ENCODE data around the gene MYCBP. TPM values are rescaled to one million over a fixed set of nuclear protein-coding genes. Genes with fewer than 3 reads are reported as not detected.

Gene MYCBP, protein sequence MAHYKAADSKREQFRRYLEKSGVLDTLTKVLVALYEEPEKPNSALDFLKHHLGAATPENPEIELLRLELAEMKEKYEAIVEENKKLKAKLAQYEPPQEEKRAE
- total RNA-seq, result 5.7 and 8.7 TPM in 2 replicates

DNA sequence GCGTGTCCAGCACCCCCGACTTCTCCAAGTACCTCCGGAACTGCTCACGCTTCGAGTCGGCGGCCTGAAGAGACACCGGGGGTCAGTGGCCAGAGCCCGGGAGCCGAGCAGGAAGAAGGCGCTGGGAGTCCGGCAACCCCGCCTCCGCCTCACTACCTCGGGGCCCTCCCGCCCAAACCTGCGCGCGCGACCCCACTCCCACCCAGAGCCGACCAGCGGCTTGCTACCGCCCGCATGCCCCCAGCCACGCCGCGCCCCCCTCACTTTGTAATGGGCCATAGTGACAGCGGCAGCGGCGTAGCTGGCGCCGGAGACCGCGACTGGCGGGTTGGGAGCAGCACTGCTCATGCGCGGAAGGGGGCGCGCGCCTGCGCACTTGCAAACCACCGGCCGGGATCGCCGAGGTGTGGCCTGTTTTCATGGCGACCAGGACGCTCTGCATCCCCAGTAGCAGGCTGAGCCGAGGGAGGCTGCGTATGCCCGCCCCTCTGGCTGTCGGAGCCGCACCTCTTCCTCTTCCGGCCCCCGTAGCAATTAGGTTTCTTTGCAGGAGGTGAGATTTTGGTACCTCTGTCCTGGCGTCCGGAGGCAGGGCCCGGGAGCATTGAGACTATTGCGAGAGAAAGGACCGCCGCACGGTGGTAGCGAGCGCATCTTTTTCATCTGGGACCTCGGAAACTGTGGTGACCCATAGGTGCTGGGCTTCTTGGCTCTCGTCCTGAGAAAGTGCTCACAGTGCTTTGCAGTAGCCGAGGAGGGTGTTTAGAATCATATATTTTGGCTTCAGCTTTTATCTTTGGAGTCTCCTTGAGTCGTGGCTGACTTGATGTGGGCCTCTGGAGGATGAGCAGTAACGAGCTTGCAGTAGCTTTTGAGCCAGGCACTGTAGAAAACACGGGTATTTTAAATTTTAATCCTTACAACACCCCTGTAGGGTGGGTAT lies at the start of gene MYCBP:
TSS of gene MYCBP (minus strand) at position 322 of the 943 bp plus-strand sequence. CDS start at position 279, 43 bp downstream.

DNA sequence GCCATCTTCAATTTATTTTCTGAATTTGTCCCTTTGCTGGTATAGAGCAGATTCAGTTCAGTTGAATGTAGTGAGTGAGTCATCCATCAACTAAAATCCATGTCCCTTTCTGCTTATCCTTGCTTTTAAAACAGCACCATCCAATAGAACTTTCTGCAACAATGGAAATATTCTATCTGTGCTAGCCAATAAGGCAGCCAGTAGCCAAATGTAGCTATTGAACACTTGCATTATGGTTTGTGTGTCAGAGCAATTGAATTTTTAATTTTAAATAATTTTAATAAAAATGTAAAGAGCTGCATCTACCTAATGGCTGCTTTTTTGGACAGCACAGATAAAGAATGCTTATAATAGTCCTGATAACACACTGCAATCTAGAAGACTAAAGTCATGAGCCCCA lies 8.3 kb upstream of the MYCBP start, which contains the start of gene GJA9:
TSS of gene GJA9 (minus strand) at position 101 of the 400 bp plus-strand sequence. CDS start 5,489 bp downstream, outside the sequence.

DNA sequence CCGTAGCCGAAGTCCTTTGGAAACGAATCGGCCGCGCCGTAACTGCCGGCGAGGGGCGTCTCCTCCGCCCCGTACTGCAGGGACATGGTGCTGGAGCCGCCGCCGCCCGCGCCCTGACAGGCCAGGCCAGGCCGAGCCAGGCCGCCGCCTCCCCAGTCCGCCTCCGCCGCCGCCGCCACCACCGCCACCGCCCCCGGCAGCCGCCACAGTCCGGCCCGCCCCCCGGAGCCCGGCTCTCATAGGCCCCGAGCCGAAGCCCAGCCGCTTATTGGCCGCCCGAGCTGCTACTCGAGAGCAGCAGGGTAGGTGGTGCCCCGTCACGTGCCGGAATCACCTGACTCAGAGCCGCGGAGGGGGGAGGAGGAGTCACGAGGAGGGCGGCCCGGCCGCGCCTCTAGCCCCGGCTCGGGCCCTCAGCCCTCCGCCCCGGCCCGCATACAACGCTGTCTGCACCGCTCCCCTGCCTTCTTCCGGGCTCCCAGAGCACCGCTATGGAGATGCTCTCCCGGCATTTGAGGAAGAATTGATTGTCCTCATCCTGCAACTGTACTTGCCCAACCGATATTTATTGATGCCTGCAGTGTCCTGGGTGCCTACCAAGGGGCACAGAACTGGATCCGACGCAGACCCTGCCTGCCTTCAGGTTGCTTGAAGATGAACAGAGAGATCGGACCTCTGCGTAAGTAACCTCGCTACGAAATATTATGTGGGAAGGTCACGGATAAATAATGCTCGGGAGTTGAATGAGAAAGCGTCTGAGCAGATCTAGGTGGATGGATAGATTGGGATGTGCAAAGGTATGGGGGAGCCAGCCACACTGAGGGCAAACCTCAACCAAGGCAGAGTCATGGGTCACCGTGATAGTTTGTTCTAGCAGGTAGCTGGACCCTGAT lies 13.3 kb downstream of the MYCBP start, which contains the start of gene RRAGC:
TSS of gene RRAGC (minus strand) at position 212 of the 893 bp plus-strand sequence. CDS start at position 86, 126 bp downstream.

Other genes starting within 250 kb of the MYCBP start
- 17.9 and 22.4 TPM in 2 replicates for gene RRAGC, start 13.6 kb downstream of the MYCBP start, total RNA-seq
- gene GJA9, start 8.2 kb upstream of the MYCBP start, total RNA-seq, result not detected in 2 replicates
- not detected in 2 replicates for gene RHBDL2, start 68.5 kb upstream of the MYCBP start, total RNA-seq
- gene AKIRIN1, start 117.9 kb upstream of the MYCBP start, total RNA-seq, result 41.8 and 46.8 TPM in 2 replicates
- gene NDUFS5, start 153.0 kb upstream of the MYCBP start, total RNA-seq, result 427 and 486 TPM in 2 replicates